Measurements from ENCODE around the gene RBM3. TPM values are rescaled to one million over a fixed set of nuclear protein-coding genes. Genes with fewer than 3 reads are reported as not detected.
"Not testable (repeated sequence)": the region's sequence is repeated elsewhere in the genome, so short reads cannot be mapped to it uniquely, and the experiment has no call there.

Gene RBM3
- 198 TPM for total RNA-seq
- 205 TPM for polyA plus RNA-seq

DNA sequence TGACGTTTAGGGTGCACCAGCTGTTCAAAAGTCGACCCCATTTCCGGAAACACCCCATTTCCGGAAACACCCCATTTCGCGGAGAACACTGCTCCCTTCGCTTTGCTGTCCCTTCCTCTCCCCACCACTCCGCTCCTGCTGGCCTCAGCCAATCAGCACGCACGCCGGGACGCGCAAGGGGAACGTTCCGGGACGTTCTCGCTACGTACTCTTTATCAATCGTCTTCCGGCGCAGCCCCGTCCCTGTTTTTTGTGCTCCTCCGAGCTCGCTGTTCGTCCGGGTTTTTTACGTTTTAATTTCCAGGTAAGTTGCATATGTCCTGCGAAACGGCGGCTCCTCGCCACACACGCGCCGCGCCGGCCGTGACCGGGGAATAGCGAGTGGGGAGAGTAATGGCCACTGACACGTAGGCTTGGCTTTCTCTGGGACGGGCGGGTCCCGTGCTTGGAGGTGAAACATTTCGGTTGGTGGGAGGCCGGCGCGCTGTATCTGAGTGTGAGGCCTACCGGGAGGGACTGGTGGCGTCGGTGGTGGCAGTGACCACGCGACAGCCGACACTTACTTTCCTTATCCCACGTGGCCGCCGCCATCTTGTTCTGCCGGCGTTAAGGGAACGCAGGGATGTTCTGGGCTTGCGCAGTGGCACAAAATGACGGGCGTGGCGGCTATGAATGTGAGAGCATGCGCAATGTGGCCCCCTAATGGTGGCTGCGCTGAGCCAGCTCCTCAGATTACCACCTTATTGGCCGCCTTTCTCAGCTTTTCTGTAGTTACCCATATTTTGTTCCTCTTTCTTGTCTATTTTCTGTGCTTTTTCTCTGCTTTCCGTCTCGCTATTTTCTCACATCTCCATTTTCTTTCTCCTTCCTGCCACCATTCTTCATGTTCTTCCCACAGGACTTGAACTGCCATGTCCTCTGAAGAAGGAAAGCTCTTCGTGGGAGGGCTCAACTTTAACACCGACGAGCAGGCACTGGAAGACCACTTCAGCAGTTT, at the start of gene RBM3:
TSS of gene RBM3 (plus strand) at position 215 of the 997 bp plus-strand sequence. CDS start at position 912, 697 bp downstream.
- WGBS: under 1% methylated on average over 68 of the region's 71 CpGs
- peak within 1 kb of the TSS; percentile 93 for H3K27ac ChIP-seq (ENCODE audit: low read depth)
- H3K4me1 ChIP-seq (ENCODE audit: insufficient read depth): no peaks in the 10 kb centered on the region
- DNase-seq (ENCODE audit: extremely low spot score): peak; percentile 87
- peaks cover 6% of the 10 kb centered on the region for H3K36me3 ChIP-seq (ENCODE audit: insufficient read depth)
- peak within 1 kb of the TSS; percentile 72 for H3K4me3 ChIP-seq (ENCODE audit: low read depth, low read length)

DNA sequence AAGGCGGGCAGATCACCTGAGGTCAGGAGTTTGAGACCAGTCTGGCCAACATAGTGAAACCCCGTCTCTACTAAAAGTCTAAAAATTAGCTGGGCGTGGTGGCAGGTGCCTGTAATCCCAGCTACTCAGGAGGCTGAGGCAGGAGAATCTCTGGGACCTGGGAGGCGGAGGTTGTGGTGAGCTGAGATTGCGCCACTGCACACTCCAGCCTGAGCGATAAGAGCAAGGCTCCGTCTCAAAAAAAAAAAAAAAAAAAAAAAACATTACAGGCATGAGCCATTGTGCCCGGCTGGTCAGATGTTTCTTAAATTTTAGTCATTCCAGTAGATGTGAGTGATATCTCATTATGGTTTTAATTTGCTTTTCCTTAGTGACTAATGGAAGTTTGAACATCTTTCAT, 48.4 kb upstream of the RBM3 start:
- not testable (repeated sequence) for H3K4me3 ChIP-seq (ENCODE audit: low read depth, low read length); H3K36me3 ChIP-seq (ENCODE audit: insufficient read depth); H3K27ac ChIP-seq (ENCODE audit: low read depth); DNase-seq (ENCODE audit: extremely low spot score); H3K4me1 ChIP-seq (ENCODE audit: insufficient read depth)
- 88% methylated on average over 8 of the region's 8 CpGs for WGBS

DNA sequence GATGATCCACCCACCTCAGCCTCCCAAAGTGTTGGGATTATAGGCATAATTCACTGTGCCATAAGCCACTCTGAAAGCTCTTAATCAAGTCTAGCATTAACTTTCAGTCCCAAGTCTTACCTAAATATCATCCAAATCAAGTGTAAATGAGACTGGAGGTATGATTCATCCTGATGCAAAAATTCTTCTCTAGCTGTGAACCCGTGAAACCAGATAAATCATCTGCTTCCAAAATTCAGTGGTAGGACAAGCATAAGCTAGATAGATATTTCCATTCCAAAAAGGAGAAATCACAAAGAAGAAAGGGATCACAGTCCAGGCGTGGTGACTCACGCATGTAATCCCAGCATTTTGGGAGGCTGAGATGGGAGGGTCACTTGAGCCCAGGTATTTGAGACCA, 43.5 kb upstream of the RBM3 start:
- Histone ChIP-seq H3K27ac (ENCODE audit: low read depth) (no peak overlapping the region), H3K4me3 (ENCODE audit: low read depth, low read length) (no peak overlapping the region), H3K4me1 (ENCODE audit: insufficient read depth) (no peaks in the 10 kb centered on the region), H3K36me3 (ENCODE audit: insufficient read depth) (peaks cover 2% of the 10 kb centered on the region)
- no peak for DNase-seq (ENCODE audit: extremely low spot score)
- 83% methylated on average over 3 of the region's 3 CpGs for WGBS

DNA sequence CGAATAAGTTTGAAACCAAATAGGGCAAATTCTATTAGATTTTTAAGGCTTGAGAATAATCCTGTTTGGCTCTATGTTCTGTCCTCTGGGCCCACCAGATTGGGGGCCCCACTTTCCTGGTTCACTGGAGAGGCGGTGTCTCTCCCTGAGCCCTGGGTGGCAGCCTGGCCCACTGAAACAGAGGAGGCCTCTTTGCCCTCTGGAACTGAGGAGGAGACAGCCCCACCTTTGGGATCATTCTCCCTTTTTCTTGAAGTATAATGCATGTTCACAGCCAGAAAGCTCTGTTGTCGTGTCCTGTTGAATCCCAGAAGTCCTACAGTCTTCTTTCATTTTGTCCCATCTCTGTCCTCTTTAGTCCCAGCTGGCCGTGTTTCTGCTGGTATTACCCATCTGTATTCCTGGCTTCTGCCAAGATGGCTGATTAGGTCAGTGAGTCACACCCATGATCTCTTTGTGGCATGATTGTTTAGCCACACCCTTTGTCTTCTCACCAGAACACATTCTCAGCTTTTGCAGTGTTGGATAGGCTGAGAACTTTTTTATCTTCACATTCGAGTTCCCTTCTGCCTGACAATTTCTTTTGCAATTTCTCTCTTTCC, 42.8 kb upstream of the RBM3 start:
- no peaks in the 10 kb centered on the region for H3K4me1 ChIP-seq (ENCODE audit: insufficient read depth)
- no peak for DNase-seq (ENCODE audit: extremely low spot score)
- H3K4me3 ChIP-seq (ENCODE audit: low read depth, low read length): no peak overlapping the region
- H3K36me3 ChIP-seq (ENCODE audit: insufficient read depth): peaks cover 2% of the 10 kb centered on the region
- 65% methylated on average over 5 of the region's 5 CpGs for WGBS
- peak overlapping the region; percentile 39 for H3K27ac ChIP-seq (ENCODE audit: low read depth)

DNA sequence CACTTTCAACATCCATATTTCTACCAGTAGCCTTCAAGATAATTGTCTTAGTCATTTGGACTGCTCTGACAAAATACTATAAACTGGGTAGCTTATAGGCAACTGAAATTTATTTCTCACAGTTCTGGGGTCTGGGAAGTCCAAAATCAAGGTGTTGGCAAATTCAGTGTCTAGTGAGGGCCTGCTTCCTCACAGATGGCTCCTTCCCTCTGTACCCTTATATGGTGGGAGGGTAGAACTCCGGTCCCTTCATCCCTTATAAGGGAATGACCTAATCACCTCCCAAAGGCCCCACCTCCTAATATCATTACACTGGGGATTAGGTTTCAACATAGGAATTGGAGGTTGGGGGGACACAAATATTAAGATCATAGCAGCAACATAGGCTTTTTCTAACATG, 42.1 kb upstream of the RBM3 start:
- no peak overlapping the region for H3K27ac ChIP-seq (ENCODE audit: low read depth)
- WGBS: 79% methylated on average over 1 of the region's 1 CpG
- H3K4me1 ChIP-seq (ENCODE audit: insufficient read depth): no peaks in the 10 kb centered on the region
- DNase-seq (ENCODE audit: extremely low spot score): no peak
- peaks cover 2% of the 10 kb centered on the region for H3K36me3 ChIP-seq (ENCODE audit: insufficient read depth)
- no peak overlapping the region for H3K4me3 ChIP-seq (ENCODE audit: low read depth, low read length)

DNA sequence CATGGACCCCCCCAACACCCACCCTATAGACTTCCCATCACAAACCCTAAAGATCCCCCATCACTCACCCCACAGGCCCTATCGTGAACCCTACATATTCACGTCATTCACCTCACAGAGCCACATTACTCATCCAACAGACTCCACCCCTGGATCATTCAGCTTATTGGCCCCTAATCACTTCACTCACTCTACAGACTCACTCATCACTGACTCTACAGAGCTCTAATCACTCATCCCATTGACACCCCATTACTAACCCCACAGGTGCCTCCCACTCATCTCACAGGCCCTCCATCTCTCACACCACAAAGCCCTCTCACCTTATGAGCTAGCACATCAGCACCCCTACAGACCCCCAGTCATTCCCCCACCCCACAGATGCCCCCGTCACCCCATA, 41.1 kb upstream of the RBM3 start:
- WGBS: 96% methylated on average over 3 of the region's 3 CpGs
- H3K4me3 ChIP-seq (ENCODE audit: low read depth, low read length): no peak overlapping the region
- no peak overlapping the region for H3K27ac ChIP-seq (ENCODE audit: low read depth)
- H3K36me3 ChIP-seq (ENCODE audit: insufficient read depth): peaks cover 2% of the 10 kb centered on the region
- DNase-seq (ENCODE audit: extremely low spot score): no peak
- no peaks in the 10 kb centered on the region for H3K4me1 ChIP-seq (ENCODE audit: insufficient read depth)

DNA sequence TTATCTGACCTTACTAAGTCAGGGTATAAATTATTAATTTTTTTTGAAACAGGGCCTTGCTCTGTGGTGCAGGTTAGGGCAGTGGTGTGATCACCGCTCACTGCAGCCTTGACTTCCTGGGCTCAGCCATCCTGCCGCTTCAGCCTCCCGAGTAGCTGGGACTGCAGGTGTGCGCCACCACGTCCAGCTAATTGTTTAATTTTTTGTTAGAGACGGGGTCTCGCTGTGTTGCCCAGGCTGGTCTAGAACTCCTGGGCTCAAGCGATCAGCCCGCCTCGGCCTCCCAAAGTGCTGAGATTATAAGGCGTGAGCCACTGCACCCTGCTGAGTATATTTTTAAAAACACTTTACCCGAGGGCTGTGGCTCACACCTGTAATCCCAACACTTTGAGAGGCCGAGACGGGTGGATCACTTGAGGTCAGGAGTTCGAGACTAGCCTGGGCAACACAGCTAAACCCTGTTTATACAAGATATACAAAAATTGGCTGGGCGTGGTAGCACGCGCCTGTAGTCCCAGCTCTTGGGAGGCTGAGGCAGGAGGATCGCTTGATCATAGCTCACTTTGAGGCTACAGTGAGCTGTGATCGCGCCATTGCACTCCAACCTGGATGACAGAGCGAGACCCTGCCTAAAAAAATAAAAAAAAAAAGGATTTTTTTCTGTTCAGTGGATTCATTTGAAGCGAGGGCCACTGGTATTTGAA, 35.5 kb upstream of the RBM3 start:
- H3K36me3 ChIP-seq (ENCODE audit: insufficient read depth): no peaks in the 10 kb centered on the region
- 75% methylated on average over 23 of the region's 23 CpGs for WGBS
- H3K4me3 ChIP-seq (ENCODE audit: low read depth, low read length): no peak overlapping the region
- no peak for DNase-seq (ENCODE audit: extremely low spot score)
- H3K4me1 ChIP-seq (ENCODE audit: insufficient read depth): no peaks in the 10 kb centered on the region
- H3K27ac ChIP-seq (ENCODE audit: low read depth): peak overlapping the region; percentile 18

DNA sequence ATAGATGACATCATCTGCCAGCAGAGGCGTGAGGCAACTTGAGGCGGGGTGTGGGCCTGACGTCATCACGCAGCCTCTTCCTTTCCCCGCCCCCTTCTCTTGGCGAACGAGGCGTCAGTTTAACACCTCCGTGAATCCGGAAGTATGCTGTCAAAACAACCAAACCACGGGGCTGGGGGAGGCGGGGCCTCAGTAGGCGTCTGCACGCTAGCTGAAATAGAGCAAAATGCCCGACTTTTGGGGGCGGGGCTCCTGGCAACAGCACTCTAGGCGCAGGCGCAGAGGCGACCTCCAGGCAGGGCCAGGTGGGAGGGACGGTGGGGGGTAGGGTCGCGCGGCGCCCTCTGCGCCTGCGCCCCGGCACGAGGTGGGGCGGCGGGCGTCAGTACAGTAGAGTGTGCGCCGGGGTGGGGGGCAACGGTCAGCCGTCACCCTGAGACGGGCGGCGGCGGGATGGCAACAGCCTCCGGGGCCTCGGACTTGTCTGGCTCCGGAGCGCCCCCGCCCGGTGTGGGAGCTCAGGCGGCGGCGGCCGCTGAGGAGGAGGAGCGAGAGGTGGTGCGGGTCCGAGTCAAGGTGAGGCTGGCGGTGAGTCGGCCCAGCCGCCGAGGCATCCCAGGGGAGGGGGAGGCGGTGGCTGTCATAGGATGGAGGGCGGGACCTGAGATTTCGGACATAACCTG, 34.8 kb upstream of the RBM3 start, which contains the start of gene TBC1D25:
TSS of gene TBC1D25 (plus strand) at position 370 of the 683 bp plus-strand sequence. CDS start at position 454, 84 bp downstream.
- Histone ChIP-seq H3K4me1 (ENCODE audit: insufficient read depth) (no peaks in the 10 kb centered on the region), H3K27ac (ENCODE audit: low read depth) (peak within 1 kb of the TSS; percentile 85), H3K36me3 (ENCODE audit: insufficient read depth) (no peaks in the 10 kb centered on the region), H3K4me3 (ENCODE audit: low read depth, low read length) (peak within 1 kb of the TSS; percentile 60)
- WGBS: under 1% methylated on average over 59 of the region's 59 CpGs
- DNase-seq (ENCODE audit: extremely low spot score): peak; percentile 90

DNA sequence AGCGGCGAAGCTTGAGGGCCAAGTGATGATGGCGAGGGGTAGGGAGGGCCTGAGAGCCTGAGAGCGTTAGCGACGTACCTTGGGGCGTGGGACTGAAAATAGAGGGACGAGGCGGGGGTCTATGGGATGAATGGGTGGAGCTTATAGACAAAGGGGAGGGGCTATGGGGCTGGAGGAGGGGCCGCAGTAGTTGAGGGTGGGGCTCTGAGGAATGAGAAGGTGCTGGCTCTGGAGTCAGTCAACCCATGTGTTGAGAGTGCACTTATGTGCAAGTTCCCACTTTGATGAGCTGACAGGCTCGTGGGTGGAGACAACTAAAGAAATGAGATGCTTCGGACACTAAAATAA, 34.3 kb upstream of the RBM3 start:
- H3K36me3 ChIP-seq (ENCODE audit: insufficient read depth): no peaks in the 10 kb centered on the region
- DNase-seq (ENCODE audit: extremely low spot score): no peak
- peak overlapping the region; percentile 85 for H3K27ac ChIP-seq (ENCODE audit: low read depth)
- peak overlapping the region; percentile 60 for H3K4me3 ChIP-seq (ENCODE audit: low read depth, low read length)
- H3K4me1 ChIP-seq (ENCODE audit: insufficient read depth): no peaks in the 10 kb centered on the region
- 5% methylated on average over 12 of the region's 12 CpGs for WGBS

DNA sequence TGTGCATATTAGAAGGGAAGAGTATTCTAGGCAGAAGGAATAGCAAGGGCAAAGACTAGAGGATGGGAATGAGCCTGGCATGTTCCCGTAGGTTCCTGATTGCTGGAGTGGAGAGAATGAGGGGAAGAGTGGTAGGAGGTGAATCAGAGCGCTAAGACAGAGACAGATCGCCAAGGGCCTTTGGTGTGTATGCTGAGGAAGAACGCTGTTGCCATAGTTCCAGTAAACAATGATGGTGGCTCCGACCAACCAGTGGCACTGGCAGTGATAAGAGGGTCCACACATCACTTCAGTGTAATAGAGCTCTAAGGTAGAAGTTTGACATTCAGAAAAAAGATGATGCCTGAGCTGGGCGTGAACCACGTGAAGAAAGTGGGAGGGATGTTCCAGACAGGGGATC, 33.8 kb upstream of the RBM3 start:
- Histone ChIP-seq H3K27ac (ENCODE audit: low read depth) (no peak overlapping the region), H3K4me1 (ENCODE audit: insufficient read depth) (no peaks in the 10 kb centered on the region), H3K36me3 (ENCODE audit: insufficient read depth) (no peaks in the 10 kb centered on the region), H3K4me3 (ENCODE audit: low read depth, low read length) (no peak overlapping the region)
- WGBS: 88% methylated on average over 7 of the region's 7 CpGs
- no peak for DNase-seq (ENCODE audit: extremely low spot score)

DNA sequence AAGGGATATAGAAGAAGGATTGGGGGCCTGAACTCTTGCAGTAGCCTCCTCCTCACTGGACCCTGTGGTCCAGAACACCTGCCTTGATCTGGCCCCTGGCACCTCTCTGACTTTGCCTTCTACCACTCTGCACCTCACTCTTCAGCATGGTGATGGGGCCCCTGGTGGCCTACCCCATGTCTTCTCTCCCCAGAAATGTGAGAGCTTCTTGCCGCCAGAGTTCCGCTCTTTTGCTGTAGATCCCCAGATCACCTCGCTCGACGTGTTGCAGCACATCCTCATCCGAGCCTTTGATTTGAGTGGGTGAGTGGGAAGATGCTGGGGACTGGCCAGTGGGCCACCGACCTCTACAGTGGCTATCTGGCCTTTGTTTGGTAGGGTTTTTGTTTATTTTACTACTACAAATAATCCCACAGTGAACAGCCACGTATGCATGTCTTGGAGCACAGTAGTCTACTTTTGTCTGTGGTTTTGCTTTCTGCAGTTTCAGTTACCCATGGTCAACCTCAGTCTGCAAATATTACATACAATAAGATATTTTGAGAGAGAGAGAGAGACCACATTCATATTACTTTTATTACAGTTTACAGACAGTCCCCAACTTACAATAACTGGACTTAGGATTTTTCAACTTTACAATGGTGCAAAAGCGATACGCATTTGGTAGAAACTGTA, 33.0 kb upstream of the RBM3 start:
- 80% methylated on average over 10 of the region's 10 CpGs for WGBS

DNA sequence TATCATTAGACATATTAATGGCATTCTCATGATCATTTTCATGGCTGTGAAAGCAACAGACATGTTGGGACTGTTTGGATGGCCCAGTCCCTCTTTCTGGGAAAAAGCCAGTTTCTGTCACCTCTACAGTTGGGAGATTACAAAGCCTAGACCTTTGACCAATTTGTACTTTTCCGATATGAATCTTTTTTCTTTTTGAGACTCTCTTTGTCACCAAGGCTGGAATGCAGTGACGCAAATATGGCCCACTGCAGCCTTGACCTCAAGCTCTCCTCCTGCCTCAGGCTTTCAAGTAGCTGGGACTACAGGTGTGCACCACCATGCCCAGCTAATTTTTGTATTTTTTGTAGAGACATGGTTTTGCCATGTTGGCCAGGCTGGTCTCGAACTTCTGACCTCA, 25.4 kb upstream of the RBM3 start:
- Histone ChIP-seq H3K36me3 (ENCODE audit: insufficient read depth) (no peaks in the 10 kb centered on the region), H3K4me3 (ENCODE audit: low read depth, low read length) (no peak overlapping the region), H3K27ac (ENCODE audit: low read depth) (no peak overlapping the region), H3K4me1 (ENCODE audit: insufficient read depth) (no peaks in the 10 kb centered on the region)
- over 99% methylated on average over 3 of the region's 3 CpGs for WGBS
- no peak for DNase-seq (ENCODE audit: extremely low spot score)

More for the DNA sequence above, 33.0 kb upstream of the RBM3 start:
- Histone ChIP-seq H3K36me3 (ENCODE audit: insufficient read depth) (no peaks in the 10 kb centered on the region), H3K4me3 (ENCODE audit: low read depth, low read length) (no peak overlapping the region), H3K4me1 (ENCODE audit: insufficient read depth) (no peaks in the 10 kb centered on the region), H3K27ac (ENCODE audit: low read depth) (no peak overlapping the region)
- no peak for DNase-seq (ENCODE audit: extremely low spot score)

All from urinary bladder (tissue), 4 donors.